NCI-H128 (cell line): ENCODE results near the gene TENT4B.
"Not testable (repeated sequence)": the region's sequence is repeated elsewhere in the genome, so short reads cannot be mapped to it uniquely, and the experiment has no call there.

Experiments used
- DNase-seq: peaks from one replicate; lab custom pipeline; 2025; ENCODE audit not compliant: unreplicated experiment; lab: John Stamatoyannopoulos, UW

The TENT4B gene

DNA sequence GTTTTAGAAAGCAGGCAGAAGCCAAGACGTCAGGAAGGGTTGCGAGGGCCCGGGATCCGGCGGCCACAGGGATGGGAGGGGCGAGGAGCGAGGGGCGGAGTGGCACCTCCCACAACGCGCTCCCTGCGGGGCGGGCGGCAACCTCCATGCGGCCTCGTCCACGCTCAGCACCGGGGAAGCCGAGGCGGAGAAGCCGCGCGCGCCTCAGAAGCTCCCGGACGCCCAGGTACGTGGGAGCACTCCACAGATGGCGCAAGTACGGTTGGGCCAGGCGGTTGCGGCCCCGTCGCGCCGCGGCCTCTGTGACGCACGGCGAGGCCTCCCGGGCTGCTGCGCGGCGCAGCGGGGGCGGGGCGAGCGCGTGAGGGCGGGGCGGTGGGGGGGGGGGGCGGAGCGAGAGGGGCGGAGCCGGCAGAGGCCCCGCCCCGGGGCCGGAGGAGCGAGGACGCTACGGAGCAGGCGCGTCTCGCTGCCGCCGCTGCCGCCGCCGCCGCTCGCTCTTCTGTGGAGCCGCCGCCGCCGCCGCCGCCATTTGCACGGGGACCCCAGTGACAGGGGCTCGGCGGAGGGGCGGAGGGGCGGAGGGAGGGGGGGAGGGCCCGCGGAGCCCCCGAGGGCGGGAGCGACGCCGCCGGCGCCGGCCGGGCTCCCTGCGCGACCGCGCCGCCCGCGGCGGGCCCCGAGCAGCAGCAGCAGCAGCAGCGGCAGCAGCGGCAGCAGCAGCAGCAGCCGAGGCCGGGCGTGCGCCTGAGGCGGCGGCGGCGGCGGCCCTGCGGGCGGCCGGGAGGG lies at the start of gene TENT4B:
Gene TENT4B, plus strand, starts transcription at position 500 of the 789 bp plus-strand sequence. CDS start 316 bp downstream, outside the sequence.
- peak; percentile 18 for DNase-seq

DNA sequence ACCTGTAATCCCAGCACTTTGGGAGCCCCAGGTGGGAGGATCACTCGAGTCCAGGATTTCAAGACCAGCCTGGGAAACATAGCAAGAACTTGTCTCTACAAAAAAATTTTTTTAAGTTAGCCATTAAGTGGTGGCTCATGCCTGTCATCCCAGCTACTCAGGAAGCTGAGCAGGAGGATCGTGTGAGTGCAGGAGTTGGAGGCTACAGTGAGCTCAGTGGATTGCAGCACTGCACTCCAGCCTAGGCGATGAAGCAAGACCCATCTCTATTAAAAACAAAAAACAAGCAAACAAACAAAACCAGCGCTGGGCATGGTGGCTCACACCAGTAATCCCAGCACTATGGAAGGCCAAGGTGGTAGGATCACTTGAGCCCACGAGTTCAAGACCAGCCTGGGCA lies 49.3 kb upstream of the TENT4B start:
- no peak for DNase-seq

DNA sequence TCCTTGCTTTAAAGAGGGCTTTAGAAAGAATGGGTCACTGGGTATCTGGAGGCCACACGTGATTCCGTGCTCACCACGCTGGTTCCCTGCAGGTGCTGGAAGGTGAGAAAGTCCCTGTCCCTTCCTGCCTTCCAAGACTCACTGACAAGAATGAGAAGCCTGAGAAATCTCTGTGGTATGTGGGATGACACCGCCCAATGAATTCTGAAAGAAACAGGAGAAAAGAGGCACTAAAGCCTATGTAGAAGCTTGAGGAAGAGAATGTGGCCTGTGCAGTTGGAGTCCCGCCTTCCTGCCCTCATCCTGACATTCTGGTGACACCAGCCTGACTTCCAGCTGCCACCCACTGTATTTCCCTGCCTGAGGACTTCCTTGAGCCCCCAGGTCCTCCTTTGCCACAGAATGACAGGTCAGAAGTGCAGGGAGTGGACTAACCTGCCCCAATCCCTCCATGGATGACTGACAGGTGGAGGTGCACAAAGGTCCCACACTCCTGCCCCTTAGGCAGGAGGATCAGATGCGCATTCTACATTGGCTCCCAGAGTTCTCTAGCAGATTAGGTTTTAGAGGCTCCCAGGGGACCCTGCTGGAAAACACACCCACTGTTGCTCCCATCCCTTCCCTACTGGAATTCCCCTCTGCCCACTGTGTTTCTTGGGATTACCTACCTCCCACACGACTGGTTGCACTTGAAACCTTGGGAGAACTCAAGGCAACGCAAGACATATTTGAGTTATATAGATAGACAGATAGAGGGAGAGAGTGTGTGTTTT lies 38.6 kb upstream of the TENT4B start:
- no peak for DNase-seq

DNA sequence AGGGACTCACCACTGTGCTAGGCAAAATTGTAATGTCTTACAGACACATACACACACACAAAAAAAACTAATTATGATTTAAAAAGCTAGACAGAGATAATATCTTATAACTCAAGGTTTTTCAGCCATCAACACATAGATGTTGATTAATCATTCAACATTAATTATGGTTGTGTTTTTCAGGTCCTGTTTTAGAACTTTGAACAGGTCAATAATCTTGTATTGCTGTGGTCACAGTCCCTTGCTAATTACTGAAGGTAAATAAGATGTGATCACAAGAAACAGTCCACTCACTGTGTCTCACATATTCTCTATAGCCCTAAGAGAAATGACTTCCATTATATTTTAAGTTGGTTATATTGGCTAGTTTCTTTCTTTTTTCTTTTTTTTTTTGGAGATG lies 32.4 kb upstream of the TENT4B start:
- DNase-seq = no peak

DNA sequence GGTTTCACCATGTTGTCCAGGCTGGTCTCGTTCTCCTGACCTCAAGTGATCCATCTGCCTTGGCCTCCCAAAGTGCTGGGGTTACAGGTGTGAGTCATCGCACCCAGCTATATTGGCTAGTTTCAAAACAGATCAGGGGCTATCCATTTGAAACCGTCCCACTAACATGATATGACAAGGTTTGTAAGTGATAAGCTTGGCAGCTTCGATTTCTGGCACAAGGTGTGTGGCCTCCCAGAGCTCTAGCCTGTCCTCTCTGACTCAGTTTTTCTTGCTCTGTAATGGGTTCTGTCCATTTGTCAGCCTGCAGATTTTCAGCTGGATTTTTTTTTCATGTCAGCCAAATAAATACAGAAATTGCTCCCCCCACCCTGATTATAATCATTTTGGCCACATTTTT lies 31.8 kb upstream of the TENT4B start:
- DNase-seq = no peak

DNA sequence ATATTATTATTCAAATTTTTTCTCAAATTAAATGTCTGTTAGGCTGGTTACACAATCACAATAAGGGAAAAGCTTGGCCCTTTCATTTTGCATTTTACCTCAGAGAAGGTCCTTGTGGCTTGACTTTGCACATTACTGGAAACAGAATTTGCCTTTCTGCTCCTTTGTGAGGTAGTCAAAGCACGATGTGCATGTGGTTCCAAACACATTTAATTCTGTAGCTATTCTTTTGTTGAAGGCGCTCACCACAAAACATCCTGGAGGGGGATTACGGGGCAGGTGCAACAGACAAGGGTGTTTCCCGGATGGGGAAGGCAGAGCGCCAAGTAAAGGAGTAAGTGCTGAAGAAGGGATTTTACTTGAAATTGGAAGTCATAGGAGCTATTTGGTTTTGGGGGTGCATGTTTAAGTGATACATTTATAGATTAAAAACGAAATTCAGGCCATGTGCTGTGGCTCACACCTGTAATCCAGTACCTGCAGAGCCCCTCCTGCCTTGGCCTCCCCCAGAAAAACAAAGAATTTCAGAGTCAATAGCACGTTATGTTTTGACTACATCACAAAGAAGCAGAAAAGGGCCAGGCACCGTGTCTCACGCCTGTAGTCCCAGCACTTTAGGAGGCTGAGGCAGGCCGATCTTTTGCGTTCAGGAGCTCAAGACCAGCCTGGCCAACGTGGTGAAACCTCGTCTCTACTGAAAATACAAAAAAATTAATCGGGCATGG lies 31.2 kb upstream of the TENT4B start:
- no peak for DNase-seq

DNA sequence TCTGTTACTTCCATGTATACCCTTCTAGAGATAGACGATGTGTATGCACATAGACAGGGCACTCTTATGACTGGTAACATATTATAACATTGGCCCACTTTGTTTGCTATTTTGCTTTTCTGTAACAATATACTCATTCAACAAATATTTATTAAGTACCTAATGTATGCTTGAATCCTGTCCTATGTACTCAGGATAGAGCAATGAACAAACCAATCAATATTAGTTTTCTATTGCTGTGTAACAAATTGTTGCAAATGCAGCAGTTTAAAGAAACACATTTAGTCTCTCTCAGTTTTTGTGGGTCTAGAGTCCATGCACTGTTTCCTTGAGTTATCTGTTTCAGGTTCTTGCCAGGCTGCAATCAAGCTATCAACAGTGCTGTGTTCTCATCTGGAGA lies 29.7 kb upstream of the TENT4B start:
- DNase-seq = no peak

DNA sequence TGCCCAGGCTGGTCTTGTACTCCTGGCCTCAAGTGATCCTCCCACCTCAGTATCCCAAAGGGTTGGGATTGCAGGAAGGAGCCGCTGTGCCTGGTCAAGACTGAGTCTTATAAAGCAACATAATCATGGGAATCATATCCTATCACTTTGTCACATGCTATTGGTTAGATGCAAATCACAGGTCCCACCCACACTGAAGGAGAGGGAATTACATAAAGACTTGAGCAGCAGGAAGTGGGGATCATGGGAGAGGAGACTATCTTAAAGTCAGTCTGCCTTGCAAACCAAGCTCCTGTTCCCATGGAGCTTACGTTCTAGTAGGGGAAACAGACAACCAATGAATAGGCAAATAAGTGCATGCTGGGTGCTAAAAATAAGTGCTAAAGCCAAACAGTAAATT lies 28.3 kb upstream of the TENT4B start:
- DNase-seq = no peak

DNA sequence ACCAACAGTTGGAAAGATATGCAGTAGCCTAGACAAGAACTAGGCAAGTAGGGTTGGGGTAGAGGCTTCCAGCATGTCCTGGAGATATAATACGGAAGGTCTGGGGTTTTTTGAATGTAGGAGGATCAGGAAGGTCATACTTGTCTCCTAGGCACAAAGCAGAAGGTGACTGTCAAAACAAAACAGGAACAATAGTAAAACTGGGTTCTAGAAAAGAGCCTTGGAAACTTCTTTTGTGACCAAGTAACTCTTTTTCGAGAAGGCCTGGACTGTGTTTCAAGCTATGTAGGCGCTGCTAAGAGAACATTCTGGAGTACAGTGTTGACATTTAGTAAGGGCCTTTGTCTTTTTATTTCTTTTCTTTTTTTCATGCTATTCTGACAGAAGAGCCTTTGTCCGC lies 26.9 kb upstream of the TENT4B start:
- no peak for DNase-seq

DNA sequence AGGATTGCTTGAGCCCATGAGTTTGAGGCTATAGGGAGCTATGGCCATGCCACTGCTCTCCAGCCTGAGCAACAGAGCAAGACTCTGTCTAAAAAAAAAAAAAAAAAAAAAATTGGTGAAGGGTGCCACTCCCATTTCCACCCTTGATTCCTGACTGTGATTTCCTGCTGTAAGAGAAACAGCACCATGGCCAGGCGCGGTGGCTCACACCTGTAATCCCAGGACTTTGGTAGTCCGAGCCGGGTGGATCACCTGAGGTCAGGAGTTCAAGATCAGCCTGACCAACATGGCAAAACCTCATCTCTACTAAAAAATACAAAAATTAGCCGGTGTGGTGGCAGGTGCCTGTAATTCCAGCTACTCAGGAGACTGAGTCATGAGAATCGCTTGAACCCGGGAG lies 20.5 kb upstream of the TENT4B start:
- not testable (repeated sequence) for DNase-seq

DNA sequence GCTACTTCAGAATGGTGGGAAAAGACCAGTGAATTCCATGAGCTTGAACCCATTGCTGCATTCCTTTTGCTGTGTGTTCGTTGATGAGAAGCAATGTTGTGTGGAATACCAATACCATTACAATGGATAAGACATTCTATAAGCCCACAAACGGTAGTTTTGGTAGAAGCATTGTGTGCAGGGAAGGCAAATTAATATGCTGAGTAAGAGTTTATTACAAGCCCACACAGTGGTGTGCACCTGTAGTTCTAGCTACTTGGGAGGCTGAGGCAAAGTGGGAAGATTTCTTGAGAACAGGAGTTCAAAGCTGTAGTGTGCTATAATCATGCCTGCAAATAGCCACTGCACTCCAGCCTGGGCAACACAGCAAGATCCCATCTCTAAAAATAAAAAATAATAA lies 19.9 kb upstream of the TENT4B start:
- no peak for DNase-seq

DNA sequence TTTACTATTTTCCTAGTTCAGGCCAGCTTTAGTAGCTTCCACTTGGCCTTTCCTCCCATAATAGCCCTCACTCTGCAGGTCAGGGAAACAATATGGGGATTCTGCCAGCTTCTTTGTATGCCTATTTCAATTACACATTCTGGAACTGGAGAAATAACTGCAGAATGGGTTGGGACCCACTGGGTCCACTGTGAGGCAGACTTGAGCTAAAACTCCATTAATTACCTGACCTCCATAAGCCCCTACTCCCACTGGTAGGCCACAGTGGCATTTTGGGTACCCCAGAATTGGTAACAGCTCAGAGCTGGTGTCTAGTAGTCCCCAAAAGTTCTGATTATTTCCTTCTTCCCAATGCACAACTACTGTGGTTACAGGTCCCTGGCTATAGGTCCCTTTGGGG lies 16.7 kb upstream of the TENT4B start:
- DNase-seq = no peak

DNA sequence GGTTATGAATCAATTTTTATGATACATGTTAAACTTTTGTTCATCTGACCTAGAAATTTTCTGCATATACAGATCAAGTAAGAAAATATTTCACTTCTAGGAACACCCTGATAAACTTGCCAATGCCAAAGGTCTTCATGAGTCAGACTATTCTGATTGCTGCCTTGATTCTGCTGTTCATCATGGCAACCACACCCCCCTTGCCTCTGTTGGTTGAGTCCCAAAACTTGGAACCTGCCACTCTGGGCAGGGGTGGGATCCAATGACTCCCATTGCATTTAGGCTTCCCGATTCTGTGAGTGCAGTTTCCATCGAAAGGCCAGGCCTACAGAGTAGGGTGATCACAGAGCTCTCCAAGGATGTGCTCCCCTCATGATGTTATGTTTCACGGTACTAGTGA lies 15.8 kb upstream of the TENT4B start:
- no peak for DNase-seq

DNA sequence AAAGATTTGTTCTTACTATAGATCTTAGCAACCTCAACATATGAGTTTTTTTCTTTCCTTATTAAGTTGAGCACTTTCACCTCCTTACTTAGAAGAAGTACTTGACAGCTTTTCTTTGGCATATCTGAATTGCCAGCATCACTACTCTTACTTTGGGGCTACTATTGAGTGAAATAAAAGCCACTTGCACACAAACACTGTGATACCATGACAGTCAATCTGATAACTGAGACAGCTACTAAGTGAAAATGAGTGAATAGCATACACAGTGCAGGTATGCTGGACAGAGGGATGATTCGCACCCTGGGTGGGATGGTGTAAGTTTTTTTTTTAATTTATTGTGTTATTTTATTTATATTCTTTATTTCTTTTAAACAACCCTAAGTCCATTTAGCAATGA lies 13.5 kb upstream of the TENT4B start:
- DNase-seq = no peak

DNA sequence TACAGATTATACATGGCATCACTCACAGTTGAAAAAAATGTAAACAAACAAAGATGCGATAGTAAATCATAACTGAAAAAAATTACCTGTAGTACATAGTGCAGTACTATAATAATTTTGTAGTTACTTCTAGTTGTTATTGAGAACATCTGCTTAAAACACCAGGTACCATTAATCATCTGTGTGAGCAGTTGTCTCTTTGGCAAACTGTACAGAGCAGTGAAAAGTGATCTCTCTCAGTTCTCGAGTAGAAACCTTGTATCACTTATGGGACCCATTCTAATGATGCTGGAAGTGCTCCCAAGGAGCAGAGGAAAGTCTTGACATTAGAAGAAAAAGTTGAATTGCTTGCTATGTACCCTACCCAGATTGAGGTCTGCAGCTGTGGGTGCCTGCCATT lies 8.9 kb upstream of the TENT4B start:
- no peak for DNase-seq

DNA sequence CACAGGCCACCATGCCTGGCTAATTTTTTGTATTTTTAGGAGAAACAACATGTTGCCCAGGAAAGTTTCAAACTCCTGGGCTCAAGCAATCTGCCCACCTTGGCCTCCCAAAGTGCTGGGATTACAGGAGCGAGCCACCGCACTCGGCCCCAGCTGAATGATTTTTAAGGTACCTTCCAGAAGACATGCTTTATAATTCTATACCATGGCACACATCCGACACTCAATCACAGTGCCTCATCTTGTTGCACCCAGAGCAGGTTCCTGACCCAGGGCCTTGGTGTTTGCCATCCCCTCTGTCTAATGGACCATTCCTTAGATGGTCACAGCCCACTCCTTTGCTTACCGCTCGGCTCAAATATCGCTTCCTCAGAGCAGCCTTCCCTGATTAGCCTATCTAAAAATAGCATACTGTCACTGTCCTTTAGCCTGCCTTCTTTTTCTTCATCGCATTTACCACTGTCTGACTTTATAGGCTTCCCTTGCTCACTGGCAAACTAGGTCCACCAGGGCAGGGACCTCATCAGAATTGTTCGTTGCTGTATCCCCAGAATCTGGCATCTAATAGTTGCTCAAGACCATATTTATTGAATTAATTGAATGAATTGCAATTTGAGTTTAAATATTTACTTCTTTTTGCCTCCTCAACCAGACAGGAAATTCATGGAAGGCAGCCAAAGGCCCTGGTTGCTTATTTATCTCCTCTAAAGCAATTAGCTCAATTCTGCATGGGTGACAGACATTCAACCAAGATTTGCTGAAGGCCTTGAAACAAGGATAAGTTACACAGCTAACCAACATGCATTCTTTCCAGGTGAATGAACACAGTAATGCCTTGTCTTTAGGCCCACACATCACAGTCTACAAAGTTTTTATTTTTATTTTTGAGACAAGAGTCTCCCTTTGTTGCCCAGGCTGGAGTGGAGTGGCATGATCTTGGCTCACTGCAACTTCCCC lies 6.3 kb upstream of the TENT4B start:
- no peak for DNase-seq

DNA sequence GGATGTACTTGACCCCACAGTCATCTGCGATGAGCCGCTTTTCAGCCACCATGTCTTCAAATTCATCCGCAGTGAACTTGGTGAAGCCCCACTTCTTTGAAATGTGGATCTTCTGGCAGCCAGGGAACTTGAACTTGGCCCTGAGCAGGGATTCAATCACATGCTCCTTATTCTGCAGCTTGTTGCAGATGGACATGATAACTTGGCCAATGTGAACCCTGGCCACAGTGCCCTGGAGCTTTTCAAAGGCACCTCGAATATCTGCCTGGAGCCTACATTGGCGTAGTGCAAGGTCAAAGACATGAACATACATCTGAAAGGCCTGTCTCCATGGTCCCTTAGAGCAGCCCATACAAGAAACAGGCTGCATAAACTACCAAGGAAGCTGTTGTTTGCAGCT lies 1.8 kb upstream of the TENT4B start:
- no peak for DNase-seq

DNA sequence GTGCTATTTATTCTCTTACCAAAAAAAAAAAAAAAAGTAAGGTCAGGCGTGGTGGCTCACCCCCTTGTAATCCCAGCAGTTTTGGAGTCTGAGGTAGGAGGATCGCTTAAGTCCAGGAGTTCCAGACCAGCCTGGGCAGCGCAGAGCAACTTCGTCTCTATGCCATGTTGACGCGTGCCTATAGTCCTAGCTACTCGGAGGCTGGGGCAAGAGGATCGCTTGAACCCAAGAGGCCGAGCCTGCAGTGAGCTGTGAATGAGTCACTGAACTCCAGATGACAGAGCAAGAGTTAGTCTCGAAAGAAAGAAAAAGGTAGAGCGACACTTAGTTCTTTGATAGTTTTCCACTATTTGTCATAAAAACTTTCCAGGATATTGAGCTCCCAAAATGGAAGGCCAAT lies 1.4 kb upstream of the TENT4B start:
- no peak for DNase-seq

DNA sequence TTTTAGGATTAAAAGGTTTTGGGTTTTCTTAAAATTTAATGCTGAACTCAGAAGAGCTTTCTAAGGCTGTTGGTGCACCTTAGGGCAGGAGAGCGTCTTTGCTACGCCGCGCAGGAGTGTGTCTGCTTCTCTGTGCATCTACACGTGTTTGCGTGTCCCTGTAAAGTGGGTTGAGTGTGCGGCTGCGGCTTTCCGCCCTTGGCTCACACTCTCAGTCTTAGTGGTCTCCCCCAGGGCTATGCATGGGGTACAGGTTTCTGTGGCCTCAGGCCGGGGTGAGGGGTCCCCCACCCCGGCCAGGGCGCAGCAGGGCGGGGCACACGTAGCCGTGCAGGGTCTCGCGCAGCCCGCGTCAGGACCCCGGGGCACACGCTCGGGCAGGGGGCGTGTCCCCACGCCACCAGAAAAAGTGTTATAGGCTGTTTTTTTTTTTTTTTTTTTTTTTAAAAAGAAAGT lies 727 bp upstream of the TENT4B start:
- no peak for DNase-seq

DNA sequence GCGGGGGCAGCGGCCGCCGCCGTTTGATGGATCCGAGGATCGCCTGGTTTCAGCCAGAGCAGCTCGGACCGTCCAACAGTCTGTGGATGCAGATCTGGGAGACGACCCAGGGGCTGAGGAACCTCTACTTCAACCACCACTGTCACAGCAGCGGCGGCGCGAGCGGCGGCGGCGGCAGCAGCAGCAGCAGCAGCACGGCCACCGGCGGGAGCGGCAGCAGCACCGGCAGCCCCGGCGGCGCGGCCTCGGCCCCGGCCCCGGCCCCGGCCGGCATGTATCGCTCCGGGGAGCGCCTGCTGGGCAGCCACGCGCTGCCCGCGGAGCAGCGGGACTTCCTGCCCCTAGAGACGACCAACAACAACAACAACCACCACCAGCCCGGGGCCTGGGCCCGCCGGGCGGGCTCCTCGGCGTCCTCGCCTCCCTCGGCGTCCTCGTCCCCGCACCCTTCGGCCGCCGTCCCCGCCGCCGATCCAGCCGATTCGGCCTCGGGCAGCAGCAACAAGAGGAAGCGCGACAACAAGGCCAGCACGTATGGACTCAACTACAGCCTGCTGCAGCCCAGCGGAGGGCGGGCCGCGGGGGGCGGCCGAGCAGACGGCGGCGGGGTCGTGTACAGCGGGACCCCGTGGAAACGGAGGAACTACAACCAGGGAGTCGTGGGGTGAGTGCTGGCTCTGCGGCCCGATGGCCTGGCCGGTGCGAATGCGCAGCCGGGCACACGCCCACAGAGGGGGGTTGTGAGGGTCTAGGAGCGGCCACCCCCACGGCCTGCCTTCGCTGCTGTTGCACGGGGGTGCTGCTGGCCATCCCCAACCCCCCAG lies 702 bp downstream of the TENT4B start:
- DNase-seq = no peak
